Renal cortical epithelial cell (primary cell): ENCODE results near the gene MDFI. TPM values are rescaled to one million over a fixed set of nuclear protein-coding genes. Genes with fewer than 3 reads are reported as not detected.

Experiments
- DNase-seq: peaks from one replicate; pipeline ENCODE4 v3.0.0-alpha.2; 2011; ENCODE audit warnings: low read depth
- total RNA-seq: library from RNA; depleted of rRNA; stranded (reverse); fragments of >200 nt; gene quantifications from 2 replicates; pipeline ENCODE4 v1.2.3, GENCODE V29; 2014

MDFI gene
- total RNA-seq, 1 donor from 2014 or later, result 3.4 TPM

- no peak for DNase-seq
Observed at GRCh38 chr6:41651246-41651961, 13.1 kb downstream of the MDFI start.

GRCh38 chr6:41651962-41652657, 13.8 kb downstream of the MDFI start:
- DNase-seq, result no peak

DNA sequence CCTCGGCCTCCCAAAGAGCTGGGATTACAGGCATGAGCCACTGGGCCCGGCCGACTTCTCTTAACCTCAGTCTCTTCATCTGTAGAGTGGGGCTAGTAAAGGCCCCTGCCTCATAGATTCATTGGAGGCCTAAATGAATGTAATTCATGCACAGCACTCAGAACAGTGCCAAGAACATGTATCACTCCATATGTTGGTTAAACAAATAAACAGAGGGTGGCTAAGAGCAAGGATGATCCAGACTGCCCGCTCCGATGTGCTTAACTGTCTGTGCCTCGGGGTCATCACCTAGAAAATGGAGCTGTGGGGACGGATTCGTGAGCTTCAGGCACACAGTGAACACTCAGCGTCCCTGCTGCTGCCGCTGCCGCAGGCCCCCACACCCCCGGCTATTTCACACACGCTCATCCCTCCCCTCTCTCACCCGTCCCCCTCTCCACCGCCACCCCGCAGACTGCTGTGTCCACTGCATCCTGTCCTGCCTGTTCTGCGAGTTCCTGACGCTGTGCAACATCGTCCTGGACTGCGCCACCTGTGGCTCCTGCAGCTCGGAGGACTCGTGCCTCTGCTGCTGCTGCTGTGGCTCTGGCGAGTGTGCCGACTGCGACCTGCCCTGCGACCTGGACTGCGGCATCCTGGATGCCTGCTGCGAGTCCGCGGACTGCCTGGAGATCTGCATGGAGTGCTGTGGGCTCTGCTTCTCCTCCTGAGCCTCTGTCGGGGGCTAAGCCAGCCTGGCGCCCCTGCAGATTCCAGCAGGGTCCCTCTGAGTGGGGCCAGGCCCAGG, 14.8 kb downstream of the MDFI start:
- DNase-seq, result no peak

DNA sequence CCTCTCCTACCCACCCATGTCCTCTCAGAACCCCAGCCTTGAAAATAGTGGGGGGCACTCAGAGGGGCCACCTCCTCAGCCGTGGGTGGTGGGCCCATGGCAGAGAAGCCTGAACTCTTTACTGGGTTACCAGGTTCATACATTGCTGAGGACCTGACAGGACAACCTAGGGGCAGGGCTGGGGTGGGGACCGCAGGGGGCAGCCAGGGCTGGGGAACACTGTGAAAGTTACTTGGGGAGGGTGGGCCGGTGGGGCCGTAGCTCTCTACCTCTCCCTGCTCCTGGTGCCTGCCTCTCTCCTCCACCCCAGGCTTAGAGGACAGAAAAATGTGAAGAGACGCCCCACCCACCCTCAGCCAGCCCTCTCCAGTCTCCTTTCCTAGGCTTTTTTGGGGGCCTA, 15.4 kb downstream of the MDFI start:
- DNase-seq, result no peak

GRCh38 chr6:41654151-41654697, 16.0 kb downstream of the MDFI start:
- DNase-seq, result no peak

DNA sequence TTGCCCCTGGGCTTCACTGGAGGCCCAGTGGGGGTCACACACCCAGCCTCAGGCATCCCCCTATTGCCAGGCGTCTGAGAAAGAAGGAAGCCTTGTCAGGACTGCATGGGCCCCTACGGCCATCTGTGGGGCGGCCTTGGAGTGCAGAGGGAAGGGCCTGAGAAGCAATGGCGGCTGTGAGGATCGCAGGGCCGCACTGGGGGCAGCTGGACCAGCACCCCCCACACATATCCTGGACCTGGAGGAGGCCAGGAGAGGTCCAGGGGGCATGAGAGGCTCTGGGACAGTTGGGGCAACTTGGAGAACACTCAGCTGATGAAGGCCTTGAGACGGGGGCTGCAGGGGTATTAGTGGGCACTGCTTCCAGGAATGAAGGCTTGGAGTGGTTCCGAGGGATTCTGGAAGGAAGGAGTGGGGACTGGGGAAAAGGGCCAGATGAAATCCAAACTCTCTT, 16.5 kb downstream of the MDFI start:
- DNase-seq, result no peak

DNA sequence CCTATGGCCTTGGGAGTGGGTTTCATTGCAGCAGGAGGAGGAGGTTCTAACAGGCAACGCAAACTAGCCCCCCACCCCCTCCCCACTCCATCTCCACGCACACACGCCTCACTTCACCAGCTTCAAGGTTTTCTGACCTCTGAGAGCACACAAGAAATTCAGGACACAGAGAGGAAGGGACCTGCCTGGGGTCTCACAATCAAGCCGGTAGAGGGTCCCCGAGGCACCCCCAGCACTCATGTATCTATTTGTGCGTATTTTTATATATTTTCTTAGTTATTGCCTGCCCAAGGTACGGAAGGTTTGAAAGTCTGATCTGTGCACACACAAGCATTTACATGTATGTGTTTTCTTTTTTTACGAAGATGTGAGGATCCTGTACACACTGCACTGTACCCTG, 16.9 kb downstream of the MDFI start:
- no peak for DNase-seq

GRCh38 chr6:41655646-41656001, 17.4 kb downstream of the MDFI start:
- DNase-seq, result no peak

GRCh38 chr6:41656002-41656691, 17.9 kb downstream of the MDFI start:
- DNase-seq, result no peak

- no peak for DNase-seq
Observed at GRCh38 chr6:41657131-41658094, 19.1 kb downstream of the MDFI start.

DNA sequence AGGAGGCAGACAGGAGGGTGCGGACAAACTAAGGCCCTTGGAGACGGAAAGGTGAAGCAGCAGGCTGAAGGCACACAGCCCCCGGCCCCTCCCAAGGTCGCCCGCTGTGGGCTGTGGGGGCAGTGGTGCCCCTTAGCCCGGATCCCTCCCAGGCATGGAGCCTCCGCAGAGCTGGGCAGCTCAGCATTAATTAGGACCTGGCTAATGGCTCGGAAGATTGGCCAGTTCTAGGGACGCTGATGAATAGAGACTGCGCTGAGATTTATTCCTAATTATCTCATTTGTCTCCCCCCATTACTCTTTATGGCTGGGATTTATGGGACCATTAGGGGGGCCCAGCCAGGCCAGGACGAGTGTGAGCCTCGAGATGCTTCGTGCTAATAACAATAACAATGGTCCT, 20.4 kb downstream of the MDFI start:
- DNase-seq, result no peak

DNA sequence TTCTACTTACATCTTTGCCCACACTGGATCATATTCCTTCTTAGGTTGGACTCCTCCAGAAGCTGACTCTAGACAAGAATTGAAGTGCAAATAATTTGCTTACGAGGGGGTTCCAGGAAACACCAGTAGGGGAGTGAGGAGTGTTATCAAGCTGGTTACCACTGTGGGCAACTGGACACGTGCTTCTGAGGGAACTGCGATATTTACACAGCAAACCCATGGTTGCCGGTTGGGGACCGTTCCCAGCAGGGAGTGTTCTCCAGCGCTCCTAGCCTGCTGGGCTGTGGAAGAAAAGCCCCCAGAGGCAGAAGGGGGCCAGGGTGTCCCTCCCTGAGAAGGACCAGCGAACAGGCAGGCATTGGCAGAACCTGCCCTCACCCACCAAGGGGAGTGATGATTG, 21.7 kb downstream of the MDFI start:
- no peak for DNase-seq

GRCh38 chr6:41663568-41663967, 25.3 kb downstream of the MDFI start:
- DNase-seq, result no peak

DNA sequence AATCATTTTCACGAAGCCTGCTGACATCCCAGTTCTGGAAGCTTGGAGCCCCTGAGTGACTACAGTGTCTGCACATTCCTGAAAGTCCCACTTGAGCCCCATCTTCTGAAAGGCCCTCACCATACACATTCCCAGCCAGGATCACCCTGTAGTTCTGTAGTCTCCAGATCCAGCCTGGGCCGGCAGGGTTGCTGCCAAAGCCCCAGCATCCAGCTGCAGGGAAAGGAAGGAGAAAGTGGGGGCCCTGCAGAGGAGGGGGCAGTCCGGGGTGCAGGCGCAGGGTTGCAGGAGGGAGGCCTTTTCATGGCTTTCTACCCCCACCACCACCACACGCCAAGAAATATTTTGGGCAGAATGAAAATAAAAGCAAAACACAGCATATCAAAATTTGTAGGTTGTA, 26.0 kb downstream of the MDFI start:
- no peak for DNase-seq

DNA sequence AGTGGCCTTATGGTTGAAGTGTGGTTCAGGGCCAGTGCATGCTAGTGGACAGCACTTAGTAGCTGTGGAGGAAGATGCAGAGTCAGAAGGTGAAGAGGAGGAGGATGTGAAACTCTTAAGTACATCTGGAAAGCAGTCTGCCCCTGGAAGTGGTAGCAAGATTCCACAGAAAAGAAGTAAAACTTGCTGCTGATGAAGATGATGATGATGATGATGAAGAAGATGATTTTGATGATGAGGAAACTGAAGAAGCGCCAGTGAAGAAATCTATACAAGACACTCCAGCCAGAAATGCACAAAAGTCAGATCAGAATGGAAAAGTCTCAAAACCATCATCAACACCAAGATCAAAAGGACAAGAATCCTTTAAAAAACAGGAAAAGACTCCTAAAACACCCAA, 28.9 kb downstream of the MDFI start:
- DNase-seq, result no peak

- DNase-seq, result no peak
Observed at GRCh38 chr6:41668968-41669367, 30.7 kb downstream of the MDFI start.

DNA sequence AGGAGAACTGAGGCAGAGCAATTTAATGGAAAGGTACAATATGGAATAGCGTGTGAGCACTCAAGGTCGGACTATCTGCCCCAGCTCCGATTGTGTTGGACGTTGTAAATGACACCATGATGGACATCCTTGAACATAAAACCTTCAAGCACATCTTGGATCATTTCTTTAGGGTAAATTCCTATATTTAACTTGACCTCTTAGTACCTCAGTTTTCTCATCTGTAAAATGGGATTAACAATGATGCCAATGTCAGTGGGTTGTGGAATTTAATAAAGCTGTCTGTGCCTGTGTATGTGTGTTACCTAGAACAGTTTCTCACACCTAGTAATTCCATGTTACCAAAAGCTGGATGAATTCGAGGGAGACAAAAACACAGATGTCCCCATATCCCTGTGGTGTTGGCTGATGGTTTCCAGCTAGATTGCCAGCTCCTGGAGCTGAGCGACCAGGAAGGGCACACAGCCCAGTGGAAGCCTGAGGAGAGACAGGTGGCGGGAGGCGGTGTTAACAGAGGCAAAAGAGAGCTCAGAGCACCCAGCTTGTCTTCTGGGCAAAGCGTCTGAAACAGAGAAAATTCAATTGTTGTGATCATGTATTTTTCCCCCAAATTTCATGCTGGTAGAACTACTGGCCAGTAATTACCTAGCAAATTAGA, 32.6 kb downstream of the MDFI start:
- DNase-seq, result no peak

DNA sequence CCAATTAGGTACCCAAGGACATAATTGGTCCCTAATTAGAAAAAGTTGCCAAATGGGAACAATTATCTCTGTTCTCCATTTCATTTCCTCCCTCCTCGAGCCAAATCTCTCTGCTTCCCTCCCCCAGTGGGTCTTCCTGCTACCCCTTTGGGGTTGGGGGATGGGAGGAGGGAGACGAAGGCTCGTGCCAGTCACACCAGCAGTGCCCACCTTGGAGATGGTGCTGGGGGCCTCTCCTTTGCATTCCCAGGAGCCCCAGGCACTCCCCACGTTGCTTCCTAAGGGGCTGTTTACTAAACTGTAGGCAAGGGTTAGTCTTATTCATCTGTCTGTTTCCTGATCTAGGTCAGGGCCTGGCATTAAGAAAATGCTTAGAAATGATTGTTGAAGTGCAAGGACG, 33.1 kb downstream of the MDFI start:
- DNase-seq, result no peak

- DNase-seq, result no peak
Observed at GRCh38 chr6:41672016-41672415, 33.7 kb downstream of the MDFI start.
